Large intestine (tissue), 12 donors: ENCODE measurements around the gene ZNF300. TPM values are rescaled to one million over a fixed set of nuclear protein-coding genes. Genes with fewer than 3 reads are reported as not detected.

ENCODE experiments used
- DNase-seq, 2 donors: peaks; one replicate each; pipeline versions ENCODE4 v3.0.0 to v3.0.0-alpha.2; 2013
- H3K27ac ChIP-seq: one replicate; pipeline ENCODE4 v1.5.1; 2013; ENCODE audit warnings: low read length
- H3K27me3 ChIP-seq: 2 replicates; pipeline ENCODE4 v1.6.1; 2013; ENCODE audit warnings: low read length; ENCODE audit not compliant: control insufficient read depth, insufficient read depth
- H3K36me3 ChIP-seq: 2 replicates; pipeline ENCODE4 v1.6.1; 2013; ENCODE audit warnings: low read length; ENCODE audit not compliant: control insufficient read depth, insufficient read depth
- H3K4me1 ChIP-seq: one replicate; pipeline ENCODE4 v1.6.1; 2013; ENCODE audit warnings: low read length; ENCODE audit not compliant: control insufficient read depth, insufficient read depth
- H3K4me3 ChIP-seq: one replicate; pipeline ENCODE4 v1.5.1; 2013; ENCODE audit warnings: low read length
- H3K9me3 ChIP-seq: one replicate; pipeline ENCODE4 v1.6.1; 2013; ENCODE audit warnings: mild to moderate bottlenecking, low read depth, low read length, moderate library complexity; ENCODE audit not compliant: control insufficient read depth
- WGBS: methylation state at CpG from one replicate; pipeline ENCODE4 v1.1.5; 2013; ENCODE audit warnings: low lambda C conversion rate; ENCODE audit not compliant: insufficient coverage; 5-methylcytosine and 5-hydroxymethylcytosine counted together
- long read RNA-seq, 11 donors: transcript quantifications; one replicate each; lab custom pipeline, GENCODE V29; 2026
- polyA plus RNA-seq: library from polyadenylated mRNA; unstranded; fragments of 120-200 nt; gene quantifications from one replicate; pipeline ENCODE4 v1.2.1, GENCODE V29; 2013

ZNF300 gene
- polyA plus RNA-seq: 13.7 TPM
- long read RNA-seq, donor 1, full-length matches to known transcripts: 3 of 3 reads
- long read RNA-seq, donor 1, partial matches to known transcripts: 0 of 3 reads
- long read RNA-seq, donor 1, other reads (novel, unspliced or antisense): 0 of 3 reads
- long read RNA-seq, donor 2, full-length matches to known transcripts: 3 of 3 reads
- long read RNA-seq, donor 2, partial matches to known transcripts: 0 of 3 reads
- long read RNA-seq, donor 2, other reads (novel, unspliced or antisense): 0 of 3 reads
- long read RNA-seq, donor 3, full-length matches to known transcripts: 5 of 5 reads
- long read RNA-seq, donor 3, partial matches to known transcripts: 0 of 5 reads
- long read RNA-seq, donor 3, other reads (novel, unspliced or antisense): 0 of 5 reads
- long read RNA-seq, donor 4, full-length matches to known transcripts: 1 of 1 reads
- long read RNA-seq, donor 4, partial matches to known transcripts: 0 of 1 reads
- long read RNA-seq, donor 4, other reads (novel, unspliced or antisense): 0 of 1 reads
- long read RNA-seq, donor 5, full-length matches to known transcripts: 2 of 2 reads
- long read RNA-seq, donor 5, partial matches to known transcripts: 0 of 2 reads
- long read RNA-seq, donor 5, other reads (novel, unspliced or antisense): 0 of 2 reads
- long read RNA-seq, donor 6, full-length matches to known transcripts: 2 of 2 reads
- long read RNA-seq, donor 6, partial matches to known transcripts: 0 of 2 reads
- long read RNA-seq, donor 6, other reads (novel, unspliced or antisense): 0 of 2 reads
- long read RNA-seq, donor 7, full-length matches to known transcripts: 2 of 2 reads
- long read RNA-seq, donor 7, partial matches to known transcripts: 0 of 2 reads
- long read RNA-seq, donor 7, other reads (novel, unspliced or antisense): 0 of 2 reads
- long read RNA-seq, donor 8: 0 reads
- long read RNA-seq, donor 9, full-length matches to known transcripts: 4 of 4 reads
- long read RNA-seq, donor 9, partial matches to known transcripts: 0 of 4 reads
- long read RNA-seq, donor 9, other reads (novel, unspliced or antisense): 0 of 4 reads
- long read RNA-seq, donor 10, full-length matches to known transcripts: 2 of 2 reads
- long read RNA-seq, donor 10, partial matches to known transcripts: 0 of 2 reads
- long read RNA-seq, donor 10, other reads (novel, unspliced or antisense): 0 of 2 reads
- long read RNA-seq, donor 11: 0 reads

GRCh38 chr5:150904479-150905311, at the start of gene ZNF300:
Gene ZNF300 (minus strand): TSS chr5:150904980. CDS start chr5:150903155, 1,825 bp downstream.
- no peaks in the 10 kb centered on the region for H3K4me1 ChIP-seq
- peak; percentile 90 to 95 for DNase-seq
- H3K36me3 ChIP-seq: peaks cover 12% of the 10 kb centered on the region
- WGBS: 17% methylated on average over 2 of the region's 36 CpGs
- H3K27ac ChIP-seq: peak within 1 kb of the TSS; percentile 61
- no peaks in the 10 kb centered on the region for H3K27me3 ChIP-seq
- H3K4me3 ChIP-seq: peak within 1 kb of the TSS; percentile 83
- H3K9me3 ChIP-seq: peaks cover 52% of the 10 kb centered on the region

- Histone ChIP-seq H3K9me3 (peaks cover 34% of the 10 kb centered on the region), H3K4me3 (no peak overlapping the region), H3K36me3 (no peaks in the 10 kb centered on the region), H3K27me3 (no peaks in the 10 kb centered on the region), H3K27ac (no peak overlapping the region), H3K4me1 (no peaks in the 10 kb centered on the region)
- no CpG with 5 or more reads among the region's 2 CpGs for WGBS
- no peak for DNase-seq
Observed at GRCh38 chr5:150948539-150948938, 43.8 kb upstream of the ZNF300 start.

- peak; percentile 83 to 93 for DNase-seq
- H3K4me3 ChIP-seq: peak overlapping the region; percentile 63
- WGBS: 20% methylated on average over 1 of the region's 34 CpGs
- peak overlapping the region; percentile 62 for H3K27ac ChIP-seq
- no peaks in the 10 kb centered on the region for H3K27me3 ChIP-seq
- H3K36me3 ChIP-seq: peaks cover 10% of the 10 kb centered on the region
- peaks cover 31% of the 10 kb centered on the region for H3K9me3 ChIP-seq
- no peaks in the 10 kb centered on the region for H3K4me1 ChIP-seq
Observed at GRCh38 chr5:150946351-150946905, 41.6 kb upstream of the ZNF300 start.

DNA sequence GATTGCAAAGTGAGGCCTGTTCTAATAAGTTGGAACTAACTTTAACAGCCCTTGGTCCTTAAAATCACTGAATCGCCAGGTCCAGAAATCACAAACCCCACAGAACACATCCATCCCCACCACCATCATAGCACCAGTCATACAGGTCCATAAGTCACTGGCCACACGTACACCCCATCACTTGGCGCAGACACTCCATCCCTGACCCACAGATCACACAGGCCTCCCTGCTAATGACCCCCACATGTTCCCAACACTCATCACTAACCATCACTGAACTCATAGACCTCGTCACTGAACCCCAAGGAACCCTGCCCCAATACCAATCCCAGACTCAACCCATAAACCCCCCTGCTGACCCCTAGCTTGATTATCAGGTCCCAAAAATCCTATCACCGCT, 41.2 kb upstream of the ZNF300 start:
- peak overlapping the region; percentile 62 for H3K27ac ChIP-seq
- H3K9me3 ChIP-seq: peaks cover 32% of the 10 kb centered on the region
- H3K27me3 ChIP-seq: no peaks in the 10 kb centered on the region
- no peak for DNase-seq
- WGBS: no CpG with 5 or more reads among the region's 5 CpGs
- H3K36me3 ChIP-seq: peaks cover 15% of the 10 kb centered on the region
- no peaks in the 10 kb centered on the region for H3K4me1 ChIP-seq
- peak overlapping the region; percentile 63 for H3K4me3 ChIP-seq

DNA sequence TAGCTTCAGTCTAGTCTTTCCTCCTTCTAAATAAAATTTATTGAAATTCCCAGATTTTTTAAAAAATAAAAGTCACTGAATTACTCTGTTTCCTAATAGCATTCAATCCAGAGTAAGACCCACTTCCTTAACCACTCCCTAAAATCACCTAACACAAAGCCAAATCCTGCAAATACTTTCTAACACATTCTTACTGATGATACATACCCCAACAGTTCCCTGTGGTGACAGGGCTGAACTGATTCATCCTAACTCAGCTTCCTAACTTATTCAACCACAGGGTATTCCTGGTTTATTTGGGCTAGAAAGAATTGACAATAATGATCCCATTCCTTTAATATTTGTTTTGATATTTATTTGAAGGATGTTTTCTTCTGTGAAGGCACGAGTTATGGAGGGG, 40.7 kb upstream of the ZNF300 start:
- H3K4me1 ChIP-seq: no peaks in the 10 kb centered on the region
- peak overlapping the region; percentile 63 for H3K4me3 ChIP-seq
- H3K27ac ChIP-seq: no peak overlapping the region
- H3K27me3 ChIP-seq: no peaks in the 10 kb centered on the region
- peaks cover 36% of the 10 kb centered on the region for H3K9me3 ChIP-seq
- no CpG with 5 or more reads among the region's 1 CpG for WGBS
- no peak for DNase-seq
- peaks cover 20% of the 10 kb centered on the region for H3K36me3 ChIP-seq

GRCh38 chr5:150931368-150931965, 26.7 kb upstream of the ZNF300 start:
- no peaks in the 10 kb centered on the region for H3K27me3 ChIP-seq
- peaks cover 90% of the 10 kb centered on the region for H3K9me3 ChIP-seq
- no peak for DNase-seq
- no peaks in the 10 kb centered on the region for H3K4me1 ChIP-seq
- no peak overlapping the region for H3K27ac ChIP-seq
- no peak overlapping the region for H3K4me3 ChIP-seq
- peaks cover 4% of the 10 kb centered on the region for H3K36me3 ChIP-seq

GRCh38 chr5:150918613-150919012, 13.8 kb upstream of the ZNF300 start:
- WGBS: no CpG with 5 or more reads among the region's 2 CpGs
- DNase-seq: no peak
- no peaks in the 10 kb centered on the region for H3K27me3 ChIP-seq
- H3K4me3 ChIP-seq: no peak overlapping the region
- H3K36me3 ChIP-seq: no peaks in the 10 kb centered on the region
- H3K4me1 ChIP-seq: no peaks in the 10 kb centered on the region
- H3K27ac ChIP-seq: no peak overlapping the region
- peaks cover 29% of the 10 kb centered on the region for H3K9me3 ChIP-seq

DNA sequence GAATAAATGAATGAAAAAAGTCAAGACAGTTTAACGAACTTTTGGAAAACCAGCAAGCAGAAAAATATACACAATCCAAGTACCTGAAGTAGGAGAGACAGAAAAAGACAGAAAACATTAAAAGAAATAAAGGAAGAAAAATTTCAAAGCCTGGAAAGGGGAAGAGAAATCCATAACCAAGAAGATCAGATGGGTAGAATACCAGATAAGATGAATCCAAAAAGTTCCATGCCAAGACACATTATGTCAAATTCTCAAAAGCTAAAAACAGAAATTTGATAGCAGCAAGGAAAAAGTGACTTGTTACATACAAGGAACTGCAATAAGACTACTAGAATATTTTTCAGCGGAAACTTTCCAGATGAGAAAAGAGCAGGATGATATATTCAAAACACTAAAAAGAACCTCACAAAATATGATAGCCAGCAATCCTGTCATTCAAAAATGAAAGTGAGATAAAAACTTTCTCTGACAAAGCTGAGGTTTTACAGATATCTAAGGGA, 7.6 kb upstream of the ZNF300 start:
- H3K9me3 ChIP-seq: peaks cover 6% of the 10 kb centered on the region
- WGBS: 70% methylated on average over 2 of the region's 2 CpGs
- H3K4me3 ChIP-seq: no peak overlapping the region
- no peaks in the 10 kb centered on the region for H3K36me3 ChIP-seq
- H3K27ac ChIP-seq: no peak overlapping the region
- H3K4me1 ChIP-seq: no peaks in the 10 kb centered on the region
- no peak for DNase-seq
- no peaks in the 10 kb centered on the region for H3K27me3 ChIP-seq

- Histone ChIP-seq H3K4me3 (peak overlapping the region; percentile 83), H3K27ac (peak overlapping the region; percentile 61), H3K9me3 (peaks cover 46% of the 10 kb centered on the region), H3K27me3 (no peaks in the 10 kb centered on the region), H3K36me3 (peaks cover 9% of the 10 kb centered on the region), H3K4me1 (no peaks in the 10 kb centered on the region)
- WGBS: 23% methylated on average over 4 of the region's 4 CpGs
- no peak for DNase-seq
Observed at GRCh38 chr5:150905312-150905683, 518 bp upstream of the ZNF300 start.
